T47D (cell line): ENCODE measurements around the gene EBF4.

Experiments used
- DNase-seq, 2 experiments: peaks; one replicate each; pipeline versions ENCODE4 v3.0.0 to v3.0.0-alpha.2; 2011 to 2012; ENCODE audit warnings: low read depth in 1 of 2, low spot score in 1 of 2
- JUND ChIP-seq: IDR thresholded peaks from 2 replicates; pipeline ENCODE4 v1.6.1; 2012; ENCODE audit warnings: low read depth
- in situ Hi-C: cut with HindIII; loops from 2 replicates; pipeline ENCODE4 v1.10.0; 2016; ENCODE audit warnings: low sequenced_read_pairs, low pct_unique_long_range_greater_than_20kb

Gene EBF4

DNA sequence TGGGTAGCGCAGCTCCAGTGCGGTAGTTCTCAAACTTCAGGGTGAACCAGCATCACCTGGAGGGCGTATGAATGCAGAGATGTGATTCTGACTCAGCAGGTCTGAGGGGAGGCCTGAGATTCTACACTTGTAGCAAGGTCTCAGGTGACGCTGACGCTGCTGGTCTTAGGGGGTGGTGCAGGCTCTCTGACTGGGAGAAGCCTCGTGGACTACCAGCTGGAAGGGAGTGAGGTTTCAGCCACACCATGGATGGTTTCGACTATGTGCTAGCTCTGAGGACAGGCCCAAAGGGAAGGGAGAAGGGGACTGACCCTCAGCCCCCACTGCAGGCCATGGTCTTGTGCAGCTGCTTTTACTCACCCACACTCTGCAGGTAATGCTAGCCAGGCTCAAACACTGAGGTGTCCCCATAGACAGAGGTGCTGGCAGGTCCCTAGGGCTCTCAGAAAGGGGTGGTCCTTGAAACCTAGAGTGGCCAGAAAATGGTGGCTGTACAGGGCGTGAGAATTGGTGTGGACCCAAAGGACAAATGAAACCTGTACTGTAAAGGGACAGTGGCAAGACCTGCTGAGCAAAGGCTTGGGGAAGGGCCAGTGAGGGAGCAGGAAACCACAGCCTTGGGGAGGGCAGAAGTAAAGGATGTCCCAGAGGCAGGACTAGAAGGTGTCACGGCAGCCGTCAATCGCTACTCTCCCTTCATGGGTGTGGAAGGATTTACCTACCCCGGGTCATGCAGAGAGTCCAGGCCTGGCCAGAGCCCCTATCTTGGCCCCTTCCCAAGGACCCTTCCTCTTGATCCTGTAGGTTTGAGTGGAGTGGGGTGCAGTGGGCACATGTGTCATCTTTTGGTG, 52.7 kb downstream of the EBF4 start:
- DNase-seq = peak in 1 of 2 experiments; percentile 33
- in situ Hi-C loops = no loop called here
- TF ChIP-seq JUND = no peak

GRCh38 chr20:2745936-2746635, 53.5 kb downstream of the EBF4 start:
- no peak for DNase-seq
- TF ChIP-seq JUND = no peak
- in situ Hi-C loops = no loop called here

GRCh38 chr20:2746636-2747265, 54.2 kb downstream of the EBF4 start:
- in situ Hi-C loops = no loop called here
- DNase-seq = no peak
- no peak for TF ChIP-seq JUND

- no peak for TF ChIP-seq JUND
- in situ Hi-C loops = no loop called here
- DNase-seq = no peak
Observed at GRCh38 chr20:2747676-2748235, 55.2 kb downstream of the EBF4 start.

DNA sequence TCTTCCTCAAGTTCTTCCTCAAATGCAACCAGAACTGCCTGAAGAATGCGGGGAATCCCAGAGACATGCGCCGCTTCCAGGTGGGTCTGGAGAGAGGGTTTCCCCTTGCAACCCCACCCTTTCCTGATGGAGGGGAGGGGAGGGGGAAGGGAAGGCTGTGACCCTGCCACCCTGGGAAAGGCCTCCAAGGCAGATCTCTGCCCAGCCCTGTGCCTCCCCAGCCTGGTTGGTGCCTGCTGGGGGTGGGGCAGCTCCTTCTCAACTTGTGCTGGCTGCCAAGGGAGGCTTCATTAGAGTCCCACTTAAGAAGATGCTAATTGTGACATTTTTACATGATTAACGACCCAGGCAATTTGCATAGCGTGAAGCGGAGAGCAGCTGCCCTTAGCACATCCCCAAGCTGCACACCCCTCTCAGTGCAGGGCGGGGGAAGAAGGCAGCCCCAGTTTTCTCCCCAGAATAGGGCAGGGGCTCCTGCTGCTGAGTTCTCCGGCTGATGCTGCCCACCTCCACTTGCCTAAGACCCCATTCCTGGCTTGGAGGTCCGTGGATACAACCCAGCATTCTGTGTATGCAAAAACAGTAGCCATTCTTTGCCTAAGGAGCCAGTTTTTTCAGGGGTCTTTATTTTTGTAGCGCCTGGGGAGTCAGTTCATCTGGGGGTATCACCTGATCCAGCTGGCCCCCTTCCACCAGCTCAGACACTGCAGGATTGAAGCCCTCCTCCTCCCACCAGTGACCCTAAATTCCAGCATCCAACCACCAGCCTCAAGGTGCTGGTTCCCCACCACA, 56.2 kb downstream of the EBF4 start:
- no peak for DNase-seq
- no peak for TF ChIP-seq JUND
- in situ Hi-C loops = no loop called here

- DNase-seq = no peak
- in situ Hi-C loops = no loop called here
- TF ChIP-seq JUND = no peak
Observed at GRCh38 chr20:2749343-2749950, 56.9 kb downstream of the EBF4 start.

- no peak for DNase-seq
- in situ Hi-C loops = no loop called here
- TF ChIP-seq JUND = no peak
Observed at GRCh38 chr20:2749951-2750490, 57.4 kb downstream of the EBF4 start.

DNA sequence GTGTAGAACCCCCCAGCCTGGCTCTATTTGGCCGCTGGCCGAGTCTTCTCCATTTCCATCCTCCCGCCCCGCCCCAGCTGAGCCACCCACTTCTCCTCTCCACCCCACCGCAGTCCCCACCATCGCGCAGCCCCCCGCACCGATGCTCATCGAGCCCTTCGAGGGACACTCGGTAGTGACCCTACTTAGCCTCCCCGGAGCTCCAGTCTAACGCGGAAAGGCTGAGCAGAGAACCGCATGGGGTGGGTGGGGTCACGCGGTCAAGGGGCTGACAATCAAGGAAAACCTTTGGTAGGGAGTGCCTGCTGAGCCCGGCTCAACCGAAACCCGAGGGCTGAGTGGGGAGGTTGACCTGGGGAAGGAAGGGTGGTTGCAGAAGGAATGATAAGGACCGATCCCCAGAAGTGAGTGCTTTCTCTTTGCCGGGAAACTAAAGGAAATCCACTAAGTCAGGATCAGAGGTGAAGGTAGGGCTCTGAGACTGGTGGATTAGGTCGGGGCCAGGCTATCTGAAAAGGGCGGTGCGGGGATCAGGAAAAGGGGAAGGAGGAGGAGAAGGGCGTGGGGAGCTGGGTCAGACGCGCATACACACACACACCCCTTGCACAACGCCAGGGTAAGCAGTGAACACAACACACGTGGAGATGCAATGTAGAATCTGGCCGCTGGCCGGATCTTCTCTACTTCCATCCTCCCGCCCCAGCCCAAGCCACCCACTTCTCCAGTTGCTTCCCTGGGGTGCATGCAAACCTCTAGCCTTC, 58.1 kb downstream of the EBF4 start:
- no peak for TF ChIP-seq JUND
- in situ Hi-C loops = no loop called here
- peak in 1 of 2 experiments; percentile 54 for DNase-seq

GRCh38 chr20:2751347-2751877, 58.8 kb downstream of the EBF4 start:
- DNase-seq = peak in 1 of 2 experiments; percentile 57
- in situ Hi-C loops = no loop called here
- TF ChIP-seq JUND = no peak

DNA sequence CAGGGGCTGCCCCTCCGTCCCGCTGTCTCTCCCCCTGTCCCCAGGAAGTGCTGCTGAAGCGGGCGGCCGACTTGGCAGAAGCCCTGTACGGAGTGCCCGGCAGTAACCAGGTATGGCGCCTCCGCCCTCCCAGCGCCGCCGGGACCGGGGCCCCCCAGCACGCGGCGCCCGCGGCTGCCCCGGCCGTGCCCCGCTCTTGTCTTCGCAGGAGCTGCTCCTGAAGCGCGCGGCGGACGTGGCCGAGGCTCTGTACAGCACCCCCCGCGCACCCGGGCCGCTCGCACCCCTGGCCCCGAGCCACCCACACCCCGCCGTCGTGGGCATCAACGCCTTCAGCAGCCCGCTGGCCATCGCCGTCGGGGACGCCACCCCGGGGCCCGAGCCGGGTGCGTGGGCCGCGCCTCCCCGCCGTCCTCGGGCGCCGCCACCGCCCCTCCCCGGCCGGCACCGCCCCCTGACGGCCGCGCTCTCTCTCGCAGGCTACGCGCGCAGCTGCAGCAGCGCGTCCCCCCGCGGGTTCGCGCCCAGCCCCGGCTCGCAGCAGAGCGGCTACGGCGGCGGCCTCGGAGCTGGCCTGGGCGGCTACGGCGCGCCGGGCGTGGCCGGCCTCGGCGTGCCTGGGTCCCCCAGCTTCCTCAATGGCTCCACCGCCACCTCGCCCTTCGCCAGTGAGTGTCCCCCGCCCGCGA, 59.4 kb downstream of the EBF4 start:
- in situ Hi-C loops = no loop called here
- peak in 1 of 2 experiments; percentile 55 for DNase-seq
- TF ChIP-seq JUND = no peak
